Esophagus muscularis mucosa (tissue), 4 donors: ENCODE data around the gene SH3BGRL2. TPM values are rescaled to one million over a fixed set of nuclear protein-coding genes. Genes with fewer than 3 reads are reported as not detected.

Experiments
- DNase-seq: peaks from one replicate; pipeline ENCODE4 v3.0.0-alpha.2; 2017; ENCODE audit errors: extremely low spot score
- H3K27ac ChIP-seq, 4 donors: fragments of 200-600 bp; sonication (generic); replicated peaks in 1 of 4; 1 replicate in 3 of 4; 2 replicates in 1 of 4; pipeline ENCODE4 v1.5.1; 2016 to 2019; ENCODE audit warnings: mild to moderate bottlenecking in 1 of 4
- H3K27me3 ChIP-seq, 4 donors: fragments of 200-600 bp; sonication (generic); one replicate each; pipeline versions ENCODE4 v1.5.1 to v1.6.0; 2016 to 2019
- H3K36me3 ChIP-seq, 4 donors: fragments of 200-600 bp; sonication (generic); one replicate each; pipeline ENCODE4 v1.5.1; 2016 to 2019
- H3K4me1 ChIP-seq, 4 donors: fragments of 200-600 bp; sonication (generic); one replicate each; pipeline ENCODE4 v1.5.1; 2016 to 2019
- H3K4me3 ChIP-seq, 4 donors: fragments of 200-600 bp; sonication (generic); 1 replicate in 2 of 4; 2 replicates in 2 of 4; pipeline ENCODE4 v1.5.1; 2016 to 2019; ENCODE audit warnings: mild to moderate bottlenecking in 4 of 4, moderate library complexity in 1 of 4
- H3K9me3 ChIP-seq, 4 donors: fragments of 200-600 bp; sonication (generic); 1 replicate in 3 of 4; 2 replicates in 1 of 4; pipeline ENCODE4 v1.5.1; 2016 to 2019
- EP300 ChIP-seq: sonication (generic); formaldehyde crosslinking; IDR thresholded peaks from one replicate; pipeline ENCODE4 v1.6.1; 2017; ENCODE audit warnings: antibody characterized with exemption
- POLR2A ChIP-seq: fragments of 450-650 bp; IDR thresholded peaks from one replicate; pipeline ENCODE4 v1.6.1; 2017; ENCODE audit warnings: antibody characterized with exemption, moderate library complexity, mild to moderate bottlenecking, low read depth
- POLR2AphosphoS5 ChIP-seq, 2 donors: sonication (generic); formaldehyde crosslinking; IDR thresholded peaks; one replicate each; pipeline ENCODE4 v1.6.1; 2017; ENCODE audit warnings: antibody characterized with exemption in 2 of 2
- WGBS: methylation state at CpG from one replicate; pipeline ENCODE4 v1.1.5; 2018; 5-methylcytosine and 5-hydroxymethylcytosine counted together
- intact Hi-C: fragments of 100-400 bp; cut with DNase I; formaldehyde crosslinking; loops from one replicate; pipeline ENCODE4 v1.15.1; 2023
- total RNA-seq, 4 donors: library from RNA; depleted of rRNA; stranded (reverse); fragments of >200 nt; gene quantifications; one replicate each; pipeline versions ENCODE4 v1.1.0 to v1.2.1, GENCODE V29; 2016
- TF ChIP-seq, protein P1 (sequence below), 3 experiments: fragments of 200-600 bp in 2 of 3; fragments of 450-650 bp in 1 of 3; sonication (generic) in 2 of 3; IDR thresholded peaks; one replicate each; pipeline ENCODE4 v1.5.1; 2017 to 2019; ENCODE audit warnings: antibody characterized with exemption in 3 of 3, mild to moderate bottlenecking in 2 of 3, moderate library complexity in 1 of 3

Gene SH3BGRL2
- total RNA-seq, 4 donors from 2014 or later: 22.8 to 34.1 (median 31.6) TPM

- Histone ChIP-seq H3K27ac (no peak overlapping the region), H3K9me3 (no peaks in the 10 kb centered on the region), H3K36me3 (no peaks in the 10 kb centered on the region), H3K4me3 (no peak overlapping the region), H3K27me3 (no peaks in the 10 kb centered on the region), H3K4me1 (peaks cover 0 to 10% (median 0%) of the 10 kb centered on the region in 4 donors)
- intact Hi-C loops: no loop called here
- no peak for DNase-seq
- TF ChIP-seq, protein P1, sequence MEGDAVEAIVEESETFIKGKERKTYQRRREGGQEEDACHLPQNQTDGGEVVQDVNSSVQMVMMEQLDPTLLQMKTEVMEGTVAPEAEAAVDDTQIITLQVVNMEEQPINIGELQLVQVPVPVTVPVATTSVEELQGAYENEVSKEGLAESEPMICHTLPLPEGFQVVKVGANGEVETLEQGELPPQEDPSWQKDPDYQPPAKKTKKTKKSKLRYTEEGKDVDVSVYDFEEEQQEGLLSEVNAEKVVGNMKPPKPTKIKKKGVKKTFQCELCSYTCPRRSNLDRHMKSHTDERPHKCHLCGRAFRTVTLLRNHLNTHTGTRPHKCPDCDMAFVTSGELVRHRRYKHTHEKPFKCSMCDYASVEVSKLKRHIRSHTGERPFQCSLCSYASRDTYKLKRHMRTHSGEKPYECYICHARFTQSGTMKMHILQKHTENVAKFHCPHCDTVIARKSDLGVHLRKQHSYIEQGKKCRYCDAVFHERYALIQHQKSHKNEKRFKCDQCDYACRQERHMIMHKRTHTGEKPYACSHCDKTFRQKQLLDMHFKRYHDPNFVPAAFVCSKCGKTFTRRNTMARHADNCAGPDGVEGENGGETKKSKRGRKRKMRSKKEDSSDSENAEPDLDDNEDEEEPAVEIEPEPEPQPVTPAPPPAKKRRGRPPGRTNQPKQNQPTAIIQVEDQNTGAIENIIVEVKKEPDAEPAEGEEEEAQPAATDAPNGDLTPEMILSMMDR (IDR thresholded peaks at IDR 0.05): no peak
- TF ChIP-seq POLR2AphosphoS5 (IDR thresholded peaks at IDR 0.05) (no peak), POLR2A (no peak), EP300 (no peak)
Measured at GRCh38 chr6:79602859-79603258, 28.3 kb upstream of the SH3BGRL2 start.

DNA sequence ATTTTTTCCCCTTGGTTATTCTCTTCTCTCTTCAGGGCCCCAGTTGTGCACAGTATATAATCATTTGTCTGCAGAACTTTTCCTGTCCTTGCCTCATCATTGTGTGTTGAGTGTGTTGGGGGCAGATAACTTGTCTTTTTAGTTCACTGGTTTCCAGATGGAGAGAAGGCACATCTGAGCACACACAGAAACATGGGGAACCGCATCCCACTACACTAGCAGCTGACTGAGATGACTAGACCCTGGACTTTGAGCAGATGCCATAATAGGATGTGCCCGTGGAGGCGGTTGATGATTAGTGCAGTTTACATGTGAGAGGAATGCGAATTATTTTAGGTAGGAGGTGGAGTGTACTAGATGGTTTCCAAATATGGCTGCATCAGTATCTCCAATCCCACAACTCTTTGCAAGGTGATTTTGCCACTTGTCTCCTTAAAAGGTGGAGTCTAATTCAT lies 26.5 kb upstream of the SH3BGRL2 start:
- no peaks in the 10 kb centered on the region for H3K27me3 ChIP-seq
- no peak for DNase-seq
- no peaks in the 10 kb centered on the region for H3K36me3 ChIP-seq
- H3K9me3 ChIP-seq: no peaks in the 10 kb centered on the region
- 84% methylated on average over 4 of the region's 4 CpGs for WGBS
- H3K4me1 ChIP-seq: peaks cover 0 to 10% (median 0%) of the 10 kb centered on the region in 4 donors
- TF ChIP-seq, protein P1 (IDR thresholded peaks at IDR 0.05): no peak
- TF ChIP-seq POLR2AphosphoS5 (IDR thresholded peaks at IDR 0.05) (no peak), POLR2A (no peak), EP300 (no peak)
- H3K4me3 ChIP-seq: no peak overlapping the region
- intact Hi-C loops: no loop called here
- no peak overlapping the region for H3K27ac ChIP-seq

DNA sequence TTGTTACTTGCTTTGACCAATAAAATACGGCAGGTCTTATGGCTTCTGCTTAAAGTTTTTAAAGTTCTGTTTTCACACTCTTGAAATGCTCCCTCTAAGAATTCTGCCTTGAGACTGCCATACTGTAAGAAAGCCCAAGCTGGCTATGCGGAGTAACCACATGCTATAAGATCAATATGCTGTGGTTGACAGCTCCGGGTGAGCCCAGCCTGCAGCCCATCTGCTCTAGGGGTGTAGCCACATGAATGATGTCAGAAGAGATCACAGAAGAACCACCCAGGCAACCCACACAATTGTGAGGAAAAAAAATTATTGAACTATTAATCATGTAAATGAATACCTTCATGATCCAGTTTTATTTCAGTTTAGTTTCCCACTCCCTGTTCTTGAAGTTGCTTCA lies 26.1 kb upstream of the SH3BGRL2 start:
- intact Hi-C loops: no loop called here
- no peak for DNase-seq
- TF ChIP-seq, protein P1 (IDR thresholded peaks at IDR 0.05): no peak
- no peak for TF ChIP-seq POLR2A
- no peak for TF ChIP-seq POLR2AphosphoS5 (IDR thresholded peaks at IDR 0.05)
- TF ChIP-seq EP300: no peak
- Histone ChIP-seq H3K4me1 (peaks cover 0 to 10% (median 0%) of the 10 kb centered on the region in 4 donors), H3K4me3 (no peak overlapping the region), H3K27me3 (no peaks in the 10 kb centered on the region), H3K9me3 (no peaks in the 10 kb centered on the region), H3K27ac (no peak overlapping the region), H3K36me3 (no peaks in the 10 kb centered on the region)
- 95% methylated on average over 3 of the region's 3 CpGs for WGBS

GRCh38 chr6:79605968-79606764 lies 25.0 kb upstream of the SH3BGRL2 start:
- H3K36me3 ChIP-seq: no peaks in the 10 kb centered on the region
- intact Hi-C loops: no loop called here
- WGBS: 77% methylated on average over 4 of the region's 4 CpGs
- DNase-seq: no peak
- TF ChIP-seq, protein P1 (IDR thresholded peaks at IDR 0.05): no peak
- TF ChIP-seq EP300: no peak
- no peak for TF ChIP-seq POLR2A
- TF ChIP-seq POLR2AphosphoS5 (IDR thresholded peaks at IDR 0.05): no peak
- no peak overlapping the region for H3K27ac ChIP-seq
- no peak overlapping the region for H3K4me3 ChIP-seq
- no peaks in the 10 kb centered on the region for H3K27me3 ChIP-seq
- peaks cover 0 to 1% (median 0%) of the 10 kb centered on the region in 4 donors for H3K4me1 ChIP-seq
- no peaks in the 10 kb centered on the region for H3K9me3 ChIP-seq

GRCh38 chr6:79607000-79607399 lies 24.1 kb upstream of the SH3BGRL2 start:
- Histone ChIP-seq H3K4me3 (no peak overlapping the region), H3K27ac (no peak overlapping the region), H3K36me3 (no peaks in the 10 kb centered on the region), H3K9me3 (no peaks in the 10 kb centered on the region), H3K4me1 (no peaks in the 10 kb centered on the region), H3K27me3 (no peaks in the 10 kb centered on the region)
- DNase-seq: no peak
- no peak for TF ChIP-seq EP300
- TF ChIP-seq, protein P1 (IDR thresholded peaks at IDR 0.05): no peak
- no peak for TF ChIP-seq POLR2AphosphoS5 (IDR thresholded peaks at IDR 0.05)
- no peak for TF ChIP-seq POLR2A
- intact Hi-C loops: no loop called here
- WGBS: 79% methylated on average over 3 of the region's 3 CpGs
